HG03108 (cell line): Measurements from ENCODE around the gene FAF2.

ENCODE experiments used
- ATAC-seq: cut with Tn5 transposase; IDR thresholded peaks from one replicate; pipeline ENCODE4 v1.9.1; 2021; ENCODE audit warnings: moderate library complexity; ENCODE audit not compliant: unreplicated experiment

The FAF2 gene

GRCh38 chr5:176529741-176530141, 81.6 kb downstream of the FAF2 start:
- ATAC-seq, result no peak

GRCh38 chr5:176530393-176530982, 82.3 kb downstream of the FAF2 start:
- ATAC-seq, result no peak

- no peak for ATAC-seq
These were observed 83.1 kb downstream of the FAF2 start for GRCh38 chr5:176530983-176531901.

- no peak for ATAC-seq
These were observed 83.8 kb downstream of the FAF2 start for GRCh38 chr5:176531902-176532493.

GRCh38 chr5:176532795-176533194, 84.6 kb downstream of the FAF2 start:
- no peak for ATAC-seq

- no peak for ATAC-seq
These were observed 85.2 kb downstream of the FAF2 start for GRCh38 chr5:176533390-176533789.

- no peak for ATAC-seq
These were observed 85.9 kb downstream of the FAF2 start for GRCh38 chr5:176533894-176534611.

GRCh38 chr5:176534640-176535039, 86.5 kb downstream of the FAF2 start:
- ATAC-seq, result no peak

- no peak for ATAC-seq
These were observed 87.0 kb downstream of the FAF2 start for GRCh38 chr5:176535101-176535663.

- ATAC-seq, result no peak
These were observed 87.5 kb downstream of the FAF2 start for GRCh38 chr5:176535664-176536131.

- ATAC-seq, result no peak
These were observed 88.1 kb downstream of the FAF2 start for GRCh38 chr5:176536132-176536901.

- peak; percentile 57 for ATAC-seq
These were observed 88.8 kb downstream of the FAF2 start, which contains the start of gene RNF44 for GRCh38 chr5:176536902-176537553. Gene RNF44 (minus strand): TSS chr5:176537402. CDS start chr5:176532472, 4,930 bp downstream.

- ATAC-seq, result peak; percentile 59
These were observed 89.5 kb downstream of the FAF2 start for GRCh38 chr5:176537554-176538229.

GRCh38 chr5:176538230-176538988, 90.2 kb downstream of the FAF2 start:
- ATAC-seq, result no peak

GRCh38 chr5:176538989-176539384, 90.8 kb downstream of the FAF2 start:
- ATAC-seq, result no peak

- no peak for ATAC-seq
These were observed 92.3 kb downstream of the FAF2 start for GRCh38 chr5:176540476-176540899.

- no peak for ATAC-seq
These were observed 92.8 kb downstream of the FAF2 start for GRCh38 chr5:176540956-176541337.
